HCT116 (cell line): ENCODE results near the gene MUC13.

Experiments
- CTCF ChIP-seq, 3 experiments: fragments of 200-600 bp in 1 of 3; sonication (generic) in 1 of 3; IDR thresholded peaks in 2 of 3; conservative IDR thresholded peaks in 1 of 3; 2 replicates each; pipeline ENCODE4 v1.5.1; 2012 to 2017; ENCODE audit warnings: low read depth in 2 of 3, low read length in 2 of 3, antibody characterized with exemption in 1 of 3, borderline replicate concordance in 1 of 3, control low read depth in 1 of 3, mild to moderate bottlenecking in 1 of 3, mixed read lengths in 1 of 3, mixed run types in 1 of 3, moderate library complexity in 1 of 3; ENCODE audit not compliant: insufficient read depth in 1 of 3
- POLR2A ChIP-seq: IDR thresholded peaks from 2 replicates; pipeline ENCODE4 v1.7.0; 2011; ENCODE audit warnings: borderline replicate concordance; ENCODE audit not compliant: insufficient read depth, insufficient read length; ENCODE audit errors: extremely low read depth
- POLR2AphosphoS5 ChIP-seq: IDR thresholded peaks from 2 replicates; pipeline ENCODE4 v1.6.1; 2011; ENCODE audit warnings: mild to moderate bottlenecking, low read depth, low read length, moderate library complexity

- TF ChIP-seq POLR2AphosphoS5: no peak
- TF ChIP-seq POLR2A: no peak
- TF ChIP-seq CTCF (IDR thresholded peaks at IDR 0.05 in 2 of 3, conservative IDR thresholded peaks at IDR 0.05 in 1 of 3; ENCODE audit: borderline replicate concordance in 1 of 3, insufficient read depth in 1 of 3, low read depth in 2 of 3, low read length in 2 of 3): no peak
Measured at GRCh38 chr3:124918524-124918923, 16.0 kb downstream of the MUC13 start.
